Measurements from ENCODE around the gene CTDSPL2.
"Not testable (repeated sequence)": the region's sequence is repeated elsewhere in the genome, so short reads cannot be mapped to it uniquely, and the experiment has no call there.

CTDSPL2 gene

DNA sequence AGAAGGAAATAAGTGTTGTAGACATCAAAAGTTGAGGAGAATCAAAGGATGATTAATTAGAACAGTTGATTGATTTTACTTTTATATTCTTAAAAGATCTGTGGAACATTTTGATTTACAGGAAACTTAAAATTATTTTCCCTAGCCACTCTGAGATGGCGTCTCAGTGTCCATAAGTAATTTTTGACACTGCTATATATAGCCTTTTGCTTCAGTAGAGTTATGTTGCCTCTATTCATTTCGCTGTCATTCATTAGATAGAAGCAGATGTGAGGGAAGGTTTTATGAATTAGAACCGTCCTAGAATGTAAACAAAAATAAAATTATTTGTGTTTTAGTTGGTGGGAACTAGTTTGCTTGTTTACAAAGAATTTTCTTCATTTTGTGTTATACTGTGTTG, 58.5 kb downstream of the CTDSPL2 start:
- DNase-seq, result no peak

- DNase-seq, result no peak
Measured at GRCh38 chr15:44489464-44489863, 62.0 kb downstream of the CTDSPL2 start.

- no peak for DNase-seq
Measured at GRCh38 chr15:44490622-44491021, 63.2 kb downstream of the CTDSPL2 start.

GRCh38 chr15:44492040-44492439, 64.6 kb downstream of the CTDSPL2 start:
- no peak for DNase-seq

DNA sequence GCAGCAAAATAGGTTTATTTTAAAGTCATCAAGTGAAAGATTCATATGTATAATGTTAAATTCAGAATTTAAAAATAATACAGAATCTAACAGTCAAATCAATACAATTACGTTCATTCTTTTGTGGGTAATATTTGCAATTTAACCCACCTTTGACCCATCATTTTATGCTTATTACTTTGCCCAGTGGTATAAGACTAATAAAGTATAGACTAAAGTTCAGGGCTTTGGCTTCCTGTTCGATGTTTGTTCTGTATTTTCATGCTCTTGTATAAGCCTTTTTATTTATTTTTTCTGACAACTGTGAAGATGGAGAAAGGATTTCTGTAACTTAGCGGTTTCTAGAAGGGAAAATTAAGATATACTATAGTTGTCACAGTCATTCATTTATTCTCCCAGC, 65.2 kb downstream of the CTDSPL2 start:
- no peak for DNase-seq

DNA sequence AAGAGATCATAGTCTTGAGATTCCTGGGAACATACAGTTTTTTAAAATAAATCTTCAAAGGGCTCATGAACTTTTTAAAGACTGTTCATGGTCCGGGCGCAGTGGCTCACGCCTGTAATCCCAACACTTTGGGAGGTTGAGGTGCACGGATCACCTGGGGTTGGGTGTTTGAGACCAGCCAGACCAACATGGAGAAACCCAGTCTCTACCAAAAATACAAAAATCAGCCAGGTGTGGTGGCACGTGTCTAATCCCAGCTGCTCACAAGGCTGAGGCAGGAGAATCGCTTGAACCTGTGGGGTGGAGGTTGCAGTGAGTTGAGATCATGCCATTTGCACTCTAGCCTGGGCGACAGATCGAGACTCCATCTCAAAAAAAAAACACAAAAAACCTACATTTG, 68.1 kb downstream of the CTDSPL2 start:
- DNase-seq, result no peak

DNA sequence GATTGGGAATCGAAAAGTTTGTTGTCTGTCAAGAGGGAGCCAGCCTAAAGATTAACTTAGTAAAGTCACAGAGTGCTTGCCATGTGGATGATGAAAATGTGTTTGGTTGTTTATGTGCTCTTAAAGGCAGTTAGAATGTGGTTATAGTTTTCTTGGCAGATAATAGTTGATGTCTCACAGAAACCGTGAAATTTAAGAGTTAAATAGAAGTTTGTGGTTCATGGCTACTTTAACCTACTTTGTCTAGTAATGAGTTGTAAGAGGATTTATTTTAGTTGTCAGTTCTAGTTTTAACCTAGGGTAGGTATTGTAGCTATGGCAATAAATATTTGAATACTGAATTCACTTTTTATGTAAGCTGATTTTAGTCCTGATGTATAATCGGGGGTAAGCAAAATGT, 73.1 kb downstream of the CTDSPL2 start:
- no peak for DNase-seq

GRCh38 chr15:44501768-44502366, 74.4 kb downstream of the CTDSPL2 start:
- no peak for DNase-seq

DNA sequence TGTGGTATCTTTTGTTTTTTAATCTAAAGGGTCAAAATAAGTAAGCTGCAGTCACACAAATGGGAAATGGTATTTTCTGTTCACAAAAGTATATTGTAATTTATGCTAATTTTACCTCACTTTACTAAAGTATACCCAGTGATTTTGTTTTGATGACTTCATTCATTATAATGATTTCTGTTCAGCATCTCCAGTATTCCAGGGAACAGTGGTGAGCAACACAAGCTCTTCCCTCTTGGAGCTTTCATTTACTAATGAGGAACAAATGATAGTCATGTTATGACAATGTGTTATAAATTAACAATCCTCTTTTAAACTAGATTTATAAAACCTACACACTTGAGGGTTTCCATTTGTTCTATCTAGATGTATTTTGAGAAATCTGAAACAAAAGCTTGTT, 89.0 kb downstream of the CTDSPL2 start:
- no peak for DNase-seq

DNA sequence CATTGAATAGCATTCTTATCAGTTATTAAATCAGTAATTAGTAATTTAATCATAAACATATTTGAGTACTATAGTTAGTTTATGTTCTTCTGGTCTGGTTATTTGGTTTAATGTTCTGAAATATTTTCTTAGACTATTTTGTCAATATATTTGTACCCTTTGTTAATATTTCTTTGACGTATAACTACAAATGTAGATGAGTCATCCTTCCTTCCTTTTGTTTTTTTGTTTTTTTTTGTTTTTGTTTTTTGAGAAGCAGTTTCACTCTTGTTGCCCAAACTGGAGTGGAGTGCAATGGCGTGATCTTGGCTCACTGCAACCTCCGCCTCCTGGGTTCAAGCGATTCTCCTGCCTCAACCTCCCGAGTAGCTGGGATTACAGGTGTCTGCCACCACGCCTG, 92.1 kb downstream of the CTDSPL2 start:
- no peak for DNase-seq

GRCh38 chr15:44525018-44525417, 97.6 kb downstream of the CTDSPL2 start:
- no peak for DNase-seq

DNA sequence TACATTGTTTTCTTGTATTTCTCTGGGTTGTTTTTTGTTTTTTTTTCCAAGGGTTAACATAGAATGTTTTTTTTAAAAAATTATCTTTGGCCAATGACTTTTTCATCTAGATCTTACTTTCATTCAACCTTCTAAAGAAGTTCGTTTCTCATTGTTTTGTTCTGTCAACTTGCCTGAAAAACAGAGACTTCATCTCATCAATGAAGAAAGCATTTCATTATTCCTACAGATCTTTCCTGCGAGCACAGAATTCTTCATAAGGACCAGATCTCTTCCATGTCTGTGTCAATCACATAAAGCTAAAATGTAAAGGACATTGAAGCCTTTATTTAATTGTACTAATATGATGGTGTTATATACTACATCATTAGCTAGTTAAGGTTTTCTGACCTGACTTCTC, 99.8 kb downstream of the CTDSPL2 start:
- no peak for DNase-seq

DNA sequence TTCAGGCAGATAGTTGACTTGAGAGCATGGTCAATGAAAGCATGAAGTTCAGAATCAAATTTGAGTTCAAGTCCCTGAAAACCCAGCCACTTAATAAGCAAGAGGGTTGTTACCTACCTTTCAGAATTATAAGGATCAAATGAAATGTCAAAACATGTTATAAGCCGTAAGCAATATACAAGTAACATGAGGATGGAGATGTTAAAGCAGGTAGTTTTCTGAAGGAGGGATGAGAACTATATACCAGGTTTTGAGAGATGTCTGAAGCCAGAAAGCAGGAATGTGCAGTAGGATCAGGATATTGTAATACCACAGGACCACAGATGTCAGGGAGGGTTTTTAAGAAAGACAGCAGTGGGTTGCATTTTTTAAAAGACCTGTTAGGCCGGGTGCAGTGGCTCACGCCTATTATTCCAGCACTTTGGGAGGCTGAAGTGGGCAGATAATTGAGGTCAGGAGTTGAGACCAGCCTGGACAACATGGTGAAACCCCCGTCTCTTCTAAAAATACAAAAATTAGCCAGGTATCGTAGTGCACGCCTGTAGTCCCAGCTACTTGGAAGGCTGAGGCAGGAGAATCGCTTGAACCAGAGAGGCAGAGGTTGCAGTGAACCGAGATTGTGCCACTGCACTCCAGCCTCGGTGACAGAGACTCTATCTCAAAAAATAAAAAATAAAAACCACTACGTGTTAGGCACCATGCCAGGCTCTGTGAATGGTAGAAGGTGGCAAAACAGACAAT, 102.6 kb downstream of the CTDSPL2 start:
- no peak for DNase-seq

GRCh38 chr15:44530653-44531052, 103.2 kb downstream of the CTDSPL2 start:
- DNase-seq, result no peak

DNA sequence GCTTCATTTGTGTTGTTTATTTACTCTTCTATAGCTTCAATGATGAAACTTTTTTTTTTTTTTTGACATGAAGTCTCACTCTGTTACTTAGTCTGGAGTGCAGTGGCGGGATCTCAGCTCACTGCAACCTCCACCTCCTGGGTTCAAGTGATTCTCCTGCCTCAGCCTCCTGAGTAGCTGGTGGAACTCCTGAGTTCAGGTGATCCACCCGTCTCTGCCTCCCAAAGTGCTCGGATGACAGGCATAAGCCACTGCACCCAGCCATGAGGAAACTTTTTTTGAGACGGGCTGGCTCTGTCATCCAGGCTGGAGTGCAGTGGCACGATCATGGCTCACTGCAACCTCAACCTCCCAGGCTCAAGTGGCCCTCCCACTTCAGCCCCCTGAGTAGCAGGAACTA, 104.8 kb downstream of the CTDSPL2 start:
- not testable (repeated sequence) for DNase-seq

GRCh38 chr15:44532689-44533088, 105.3 kb downstream of the CTDSPL2 start:
- no peak for DNase-seq

GRCh38 chr15:44535092-44535491, 107.7 kb downstream of the CTDSPL2 start:
- no peak for DNase-seq

GRCh38 chr15:44535523-44536301, 108.3 kb downstream of the CTDSPL2 start:
- no peak for DNase-seq

DNA sequence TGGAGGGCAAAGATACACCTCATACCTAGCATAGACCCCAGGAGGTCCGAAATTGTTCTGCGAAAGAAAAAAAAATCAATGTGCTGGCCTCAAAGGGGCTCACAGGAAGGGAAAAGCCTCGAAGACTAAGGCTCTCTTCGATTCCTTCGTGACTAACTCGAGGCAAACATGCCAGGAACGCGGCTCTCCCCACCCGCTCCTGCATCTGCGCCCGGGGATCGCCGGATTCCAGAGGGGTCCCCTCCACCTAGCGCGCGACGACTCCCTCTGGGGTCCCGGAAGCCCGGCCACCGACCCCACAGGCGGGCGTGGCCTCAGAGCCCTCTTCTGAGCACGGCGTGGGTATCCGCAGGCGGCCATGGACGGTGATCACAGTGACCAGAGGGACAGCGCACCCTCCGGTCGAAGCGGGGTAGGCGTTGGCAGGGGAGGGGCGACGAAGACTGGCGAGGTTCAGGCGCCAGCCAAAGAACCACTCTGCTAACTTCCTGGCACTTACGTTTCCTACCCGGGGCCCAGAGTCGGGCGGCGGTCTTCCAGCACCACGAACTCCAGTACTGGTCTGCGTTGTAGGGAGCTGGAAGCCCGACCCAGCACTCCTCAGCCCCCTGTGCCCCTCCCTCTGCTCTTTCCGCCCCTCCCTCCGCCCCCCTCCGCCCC, 109.0 kb downstream of the CTDSPL2 start:
- no peak for DNase-seq

DNA sequence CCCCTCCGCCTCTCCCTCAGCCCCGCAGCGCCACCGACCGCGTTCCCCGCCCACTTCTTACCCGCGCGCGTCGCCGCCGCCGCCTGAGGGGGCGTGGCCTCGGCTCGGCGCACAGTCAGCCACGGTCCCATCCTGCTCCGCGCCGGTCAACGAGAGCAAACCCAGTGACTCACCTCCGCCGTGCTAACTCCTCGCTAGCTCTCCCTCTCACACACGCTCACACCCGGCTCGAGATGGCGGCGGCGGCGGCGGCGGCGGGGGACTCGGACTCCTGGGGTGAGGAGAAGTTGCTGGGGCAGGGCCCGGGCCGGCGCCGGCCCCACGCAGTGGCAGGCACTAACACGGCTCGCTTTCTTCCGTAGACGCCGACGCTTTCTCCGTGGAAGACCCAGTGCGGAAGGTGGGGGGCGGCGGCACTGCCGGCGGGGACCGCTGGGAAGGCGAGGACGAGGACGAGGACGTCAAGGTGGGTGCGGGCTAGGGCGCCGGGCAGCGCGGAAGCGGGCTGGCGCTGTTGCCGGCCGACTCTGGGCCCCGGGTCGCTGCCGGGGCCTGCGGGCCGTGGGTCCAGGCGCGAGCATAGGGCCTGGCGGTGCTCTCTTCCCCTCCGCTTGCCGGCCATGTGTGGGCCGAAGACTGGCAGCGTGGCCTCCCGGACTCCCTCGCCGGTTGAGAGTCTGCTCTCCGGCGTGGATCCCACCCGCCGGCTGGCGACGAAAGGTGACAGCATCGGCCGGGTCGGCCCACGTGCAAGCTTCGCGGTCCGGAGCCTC, 109.7 kb downstream of the CTDSPL2 start, which contains the start of gene EIF3J:
Gene EIF3J (plus strand): TSS at position 186 of the 773 bp plus-strand sequence. CDS start 48 bp downstream, at position 234.
- DNase-seq, result peak; percentile 95

GRCh38 chr15:44537735-44538240, 110.4 kb downstream of the CTDSPL2 start:
- no peak for DNase-seq

DNA sequence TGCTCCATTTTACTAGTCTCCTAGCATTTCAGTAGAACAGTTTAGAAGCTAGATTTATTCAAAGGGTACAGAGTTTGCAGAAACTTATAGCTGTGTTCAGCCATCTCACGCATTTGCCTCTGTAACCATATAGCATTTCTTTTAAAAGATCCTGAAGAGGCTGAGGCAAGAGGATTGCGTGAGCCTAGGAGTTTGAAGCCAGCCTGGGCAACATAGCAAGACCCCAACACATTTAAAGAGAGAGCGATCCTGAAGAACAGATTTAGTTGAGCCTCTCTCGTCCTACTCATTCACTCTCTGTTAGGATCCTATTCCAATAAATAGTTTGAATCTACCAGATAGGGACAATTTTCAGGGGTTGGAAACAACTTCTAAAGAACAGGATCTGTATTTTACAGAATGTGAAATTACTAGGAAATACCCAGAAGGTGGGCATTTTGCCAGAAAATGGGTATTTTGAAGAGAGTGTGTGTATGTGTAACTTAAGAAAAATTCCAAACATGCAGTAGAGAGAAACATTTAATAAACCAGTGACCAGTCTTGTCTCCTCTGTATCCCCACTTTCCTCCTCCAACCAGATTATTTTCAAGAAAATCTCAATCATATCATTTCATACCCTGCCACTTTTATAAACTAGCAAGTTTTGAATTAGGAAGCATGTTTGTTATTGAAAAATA, 114.0 kb downstream of the CTDSPL2 start:
- DNase-seq, result no peak
